Measurements from ENCODE around the gene TNNI3K.

The TNNI3K gene

DNA sequence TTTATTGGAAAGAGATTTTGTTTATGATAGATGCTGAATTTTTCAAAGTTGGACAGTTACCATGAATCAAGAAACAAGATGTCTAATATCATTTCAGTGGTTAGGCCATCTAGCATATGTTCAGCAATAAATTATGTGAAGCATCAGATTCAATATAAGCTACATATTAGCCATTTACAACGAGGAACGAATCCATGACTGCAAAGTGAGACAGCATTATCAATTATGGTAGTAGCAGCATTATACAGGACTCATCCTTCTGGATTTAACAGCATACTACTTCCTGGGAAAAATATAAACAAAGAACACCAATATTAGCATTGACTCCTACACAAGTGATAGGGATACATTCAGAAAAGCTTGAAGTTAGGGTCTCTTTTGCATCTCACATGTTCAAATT lies 218.1 kb downstream of the TNNI3K start:
- in situ Hi-C loops (cut with HindIII; ENCODE audit: low sequenced_read_pairs): no loop called here
- DNase-seq (ENCODE audit: low read depth, low spot score): no peak
- H3K4me3 ChIP-seq (ENCODE audit: low read depth, low read length): no peak overlapping the region
- TF ChIP-seq, protein P1, sequence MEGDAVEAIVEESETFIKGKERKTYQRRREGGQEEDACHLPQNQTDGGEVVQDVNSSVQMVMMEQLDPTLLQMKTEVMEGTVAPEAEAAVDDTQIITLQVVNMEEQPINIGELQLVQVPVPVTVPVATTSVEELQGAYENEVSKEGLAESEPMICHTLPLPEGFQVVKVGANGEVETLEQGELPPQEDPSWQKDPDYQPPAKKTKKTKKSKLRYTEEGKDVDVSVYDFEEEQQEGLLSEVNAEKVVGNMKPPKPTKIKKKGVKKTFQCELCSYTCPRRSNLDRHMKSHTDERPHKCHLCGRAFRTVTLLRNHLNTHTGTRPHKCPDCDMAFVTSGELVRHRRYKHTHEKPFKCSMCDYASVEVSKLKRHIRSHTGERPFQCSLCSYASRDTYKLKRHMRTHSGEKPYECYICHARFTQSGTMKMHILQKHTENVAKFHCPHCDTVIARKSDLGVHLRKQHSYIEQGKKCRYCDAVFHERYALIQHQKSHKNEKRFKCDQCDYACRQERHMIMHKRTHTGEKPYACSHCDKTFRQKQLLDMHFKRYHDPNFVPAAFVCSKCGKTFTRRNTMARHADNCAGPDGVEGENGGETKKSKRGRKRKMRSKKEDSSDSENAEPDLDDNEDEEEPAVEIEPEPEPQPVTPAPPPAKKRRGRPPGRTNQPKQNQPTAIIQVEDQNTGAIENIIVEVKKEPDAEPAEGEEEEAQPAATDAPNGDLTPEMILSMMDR (IDR thresholded peaks at IDR 0.05; ENCODE audit: low read depth, low read length): no peak

DNA sequence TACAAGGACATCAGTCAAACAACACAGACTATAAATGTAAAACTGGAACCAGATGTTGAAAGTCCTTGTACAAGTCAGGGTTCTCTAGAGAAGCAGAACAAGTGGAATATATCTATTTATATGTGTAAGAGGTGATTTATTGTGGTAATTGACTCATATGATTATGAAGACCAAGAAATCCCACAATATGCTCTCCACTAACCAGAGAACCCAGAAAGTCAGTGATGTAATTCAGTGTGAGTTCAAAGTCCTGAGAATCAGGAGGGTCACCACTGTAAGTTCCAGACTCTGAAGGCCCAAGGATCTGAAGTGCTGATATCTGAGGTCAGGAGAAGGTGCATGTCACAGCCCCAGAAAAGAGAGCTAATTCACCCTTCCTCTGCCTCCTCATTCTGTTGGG lies 220.2 kb downstream of the TNNI3K start:
- DNase-seq (ENCODE audit: low read depth, low spot score): no peak
- TF ChIP-seq, protein P1 (IDR thresholded peaks at IDR 0.05; ENCODE audit: low read depth, low read length): no peak
- in situ Hi-C loops (cut with HindIII; ENCODE audit: low sequenced_read_pairs): no loop called here
- no peak overlapping the region for H3K4me3 ChIP-seq (ENCODE audit: low read depth, low read length)

DNA sequence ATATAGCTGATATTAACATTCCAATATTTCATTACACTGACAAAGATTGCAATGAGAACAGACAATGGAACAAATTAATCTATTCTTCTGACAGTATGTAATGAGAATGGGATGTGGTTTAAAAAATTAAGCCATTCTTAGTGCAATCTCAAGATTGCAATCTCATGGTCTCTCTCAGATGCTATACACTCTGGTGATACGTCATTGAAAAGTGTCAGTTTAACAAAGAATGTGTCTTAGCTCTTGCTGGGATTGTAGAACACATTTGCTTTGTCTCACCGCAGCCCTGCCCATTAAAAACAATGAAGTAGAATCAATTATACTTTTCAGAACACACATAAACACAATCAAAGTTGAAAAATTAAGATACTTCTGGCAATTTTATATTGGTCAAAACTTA lies 222.1 kb downstream of the TNNI3K start:
- in situ Hi-C loops (cut with HindIII; ENCODE audit: low sequenced_read_pairs): no loop called here
- TF ChIP-seq, protein P1 (IDR thresholded peaks at IDR 0.05; ENCODE audit: low read depth, low read length): no peak
- H3K4me3 ChIP-seq (ENCODE audit: low read depth, low read length): no peak overlapping the region
- no peak for DNase-seq (ENCODE audit: low read depth, low spot score)

DNA sequence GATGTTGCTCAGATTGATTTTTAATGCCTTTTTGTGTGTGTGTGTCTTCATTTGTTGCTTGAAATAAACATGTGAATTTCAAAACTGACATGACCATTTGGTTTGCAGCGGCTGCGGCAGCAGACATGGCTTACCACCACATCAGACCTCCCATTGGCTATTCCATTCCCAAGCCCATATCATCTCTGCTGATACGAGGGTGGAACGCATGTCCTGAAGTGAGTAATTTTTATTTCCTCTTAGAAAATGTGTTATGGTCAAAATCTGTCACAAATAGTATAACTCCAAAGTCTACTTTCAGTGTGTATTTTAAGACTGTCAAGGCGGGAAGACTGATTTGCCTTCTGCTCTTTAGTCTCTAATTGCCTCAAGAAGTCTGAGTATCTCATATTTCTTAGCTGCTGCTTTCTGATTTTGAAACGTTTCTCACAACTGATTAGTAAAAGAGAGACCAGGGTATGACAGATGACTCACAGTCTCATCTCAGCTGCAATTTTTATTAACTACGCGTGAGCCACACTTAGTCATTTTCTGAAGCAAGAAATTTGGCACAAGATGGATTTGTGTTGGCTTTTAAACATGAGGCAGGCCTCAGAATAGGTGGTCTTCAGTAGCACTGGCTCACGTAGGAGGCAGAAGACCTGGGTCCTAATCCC lies 228.3 kb downstream of the TNNI3K start:
- DNase-seq (ENCODE audit: low read depth, low spot score): peak; percentile 6
- in situ Hi-C loops (cut with HindIII; ENCODE audit: low sequenced_read_pairs): no loop called here
- TF ChIP-seq, protein P1 (IDR thresholded peaks at IDR 0.05; ENCODE audit: low read depth, low read length): no peak
- no peak overlapping the region for H3K4me3 ChIP-seq (ENCODE audit: low read depth, low read length)

DNA sequence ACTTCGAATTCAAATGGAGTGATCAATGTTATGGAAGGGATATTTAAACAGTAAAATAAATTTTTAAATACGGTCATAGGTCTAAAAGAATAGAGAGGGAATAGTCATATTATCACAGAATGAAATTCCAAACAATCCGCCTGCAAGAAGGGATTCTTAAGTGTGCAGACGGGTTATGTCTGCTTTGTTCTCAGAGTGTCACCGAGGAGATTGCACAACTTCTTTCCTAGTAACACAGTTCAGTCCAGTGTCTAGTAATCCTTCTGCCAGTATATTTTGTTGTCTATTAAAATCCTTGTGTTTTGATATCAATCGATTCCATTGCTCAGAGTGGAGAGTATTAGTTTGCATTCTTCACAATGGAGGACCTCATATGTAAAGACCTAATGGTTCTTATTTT lies 228.8 kb downstream of the TNNI3K start:
- no peak for DNase-seq (ENCODE audit: low read depth, low spot score)
- TF ChIP-seq, protein P1 (IDR thresholded peaks at IDR 0.05; ENCODE audit: low read depth, low read length): no peak
- H3K4me3 ChIP-seq (ENCODE audit: low read depth, low read length): no peak overlapping the region
- in situ Hi-C loops (cut with HindIII; ENCODE audit: low sequenced_read_pairs): no loop called here

DNA sequence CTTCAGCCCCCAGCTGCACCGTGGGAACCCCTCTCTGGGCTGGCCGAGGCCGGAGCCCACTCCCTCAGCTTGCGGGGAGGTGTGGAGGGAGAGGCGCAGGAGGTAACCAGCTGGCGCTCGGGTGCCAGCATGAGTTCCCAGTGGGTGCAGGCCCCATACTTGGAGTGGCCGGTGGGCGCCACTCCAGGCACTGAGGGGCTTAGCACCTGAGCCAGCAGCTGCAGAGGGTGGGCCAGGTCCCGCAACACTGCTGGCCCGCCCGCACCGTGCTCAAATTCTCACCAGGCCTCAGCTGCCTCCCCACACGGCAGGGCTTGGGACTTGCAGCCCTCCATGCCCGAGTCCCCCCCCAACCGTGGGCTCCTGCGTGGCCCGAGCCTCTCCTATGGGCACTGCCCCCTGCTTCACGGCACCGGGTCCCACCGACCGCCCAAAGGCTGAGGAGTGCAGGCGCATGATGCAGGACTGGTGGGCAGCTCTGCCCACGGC lies 230.1 kb downstream of the TNNI3K start:
- in situ Hi-C loops (cut with HindIII; ENCODE audit: low sequenced_read_pairs): no loop called here
- DNase-seq (ENCODE audit: low read depth, low spot score): no peak
- no peak overlapping the region for H3K4me3 ChIP-seq (ENCODE audit: low read depth, low read length)
- TF ChIP-seq, protein P1 (IDR thresholded peaks at IDR 0.05; ENCODE audit: low read depth, low read length): no peak

Measured in astrocyte of the spinal cord (primary cell).